CD4-positive, alpha-beta T cell treated with Interleukin-2 at 100 ng/mL for 4 hours (primary cell): ENCODE results near the gene LRSAM1.

Experiments used
- DNase-seq: peaks from one replicate; pipeline ENCODE4 v3.0.0-alpha.2; 2020; ENCODE audit warnings: low spot score

LRSAM1 gene

DNA sequence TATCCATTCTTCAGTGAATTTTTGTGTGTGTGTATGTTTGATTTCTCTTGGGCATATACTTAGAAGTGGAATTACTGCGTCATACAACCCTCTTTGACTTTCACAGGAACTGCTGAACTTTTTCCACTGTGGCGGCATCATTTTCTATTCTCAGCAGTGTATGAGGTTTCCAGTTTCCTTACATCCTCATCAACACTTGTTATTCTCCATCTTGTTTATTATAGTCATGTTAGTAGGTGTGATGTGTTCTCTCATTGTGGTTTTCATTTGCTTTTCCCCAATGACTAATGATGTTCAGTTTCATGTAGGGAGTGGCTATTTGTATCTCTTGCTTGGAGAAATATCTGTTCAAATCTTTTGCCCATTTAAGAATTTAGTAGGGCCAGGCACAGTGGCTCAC, 24.6 kb upstream of the LRSAM1 start:
- DNase-seq = peak; percentile 39

DNA sequence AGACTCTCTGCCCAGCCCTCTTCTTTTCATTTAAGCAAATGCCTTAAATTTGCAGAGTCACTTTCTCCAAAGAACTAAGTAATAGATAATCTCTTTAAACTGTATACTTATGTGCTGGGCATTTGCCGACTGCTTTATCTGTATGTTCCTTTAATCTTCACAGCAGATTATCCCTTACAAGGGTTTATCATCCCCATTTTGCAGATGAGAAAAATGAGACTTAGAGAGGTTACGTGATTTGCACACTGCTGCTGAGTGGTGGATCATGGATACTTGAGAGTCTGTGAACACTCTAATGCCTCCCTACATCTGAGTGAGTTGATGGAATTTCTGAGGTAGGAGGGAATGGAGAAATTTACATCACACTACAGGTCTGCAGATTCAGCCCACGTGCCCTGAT, 23.0 kb upstream of the LRSAM1 start:
- DNase-seq = no peak

DNA sequence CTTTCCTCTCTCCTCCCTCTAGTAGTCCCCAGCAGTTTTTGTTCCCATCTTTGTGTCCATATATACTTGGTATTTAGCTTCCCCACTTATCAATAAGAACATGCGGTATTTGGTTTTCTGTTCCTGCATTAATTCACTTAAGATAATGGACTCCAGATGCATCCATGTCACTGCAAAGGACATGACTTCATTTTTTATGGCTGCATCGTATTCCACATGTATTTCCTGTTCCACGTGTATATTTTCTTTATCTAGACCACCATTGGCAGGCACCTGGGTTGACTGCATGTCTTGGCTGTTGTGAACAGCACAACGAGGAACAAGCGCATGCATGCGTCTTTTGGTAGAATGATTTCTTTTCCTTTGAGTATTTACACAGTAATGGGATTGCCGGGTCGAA, 20.9 kb upstream of the LRSAM1 start:
- no peak for DNase-seq

DNA sequence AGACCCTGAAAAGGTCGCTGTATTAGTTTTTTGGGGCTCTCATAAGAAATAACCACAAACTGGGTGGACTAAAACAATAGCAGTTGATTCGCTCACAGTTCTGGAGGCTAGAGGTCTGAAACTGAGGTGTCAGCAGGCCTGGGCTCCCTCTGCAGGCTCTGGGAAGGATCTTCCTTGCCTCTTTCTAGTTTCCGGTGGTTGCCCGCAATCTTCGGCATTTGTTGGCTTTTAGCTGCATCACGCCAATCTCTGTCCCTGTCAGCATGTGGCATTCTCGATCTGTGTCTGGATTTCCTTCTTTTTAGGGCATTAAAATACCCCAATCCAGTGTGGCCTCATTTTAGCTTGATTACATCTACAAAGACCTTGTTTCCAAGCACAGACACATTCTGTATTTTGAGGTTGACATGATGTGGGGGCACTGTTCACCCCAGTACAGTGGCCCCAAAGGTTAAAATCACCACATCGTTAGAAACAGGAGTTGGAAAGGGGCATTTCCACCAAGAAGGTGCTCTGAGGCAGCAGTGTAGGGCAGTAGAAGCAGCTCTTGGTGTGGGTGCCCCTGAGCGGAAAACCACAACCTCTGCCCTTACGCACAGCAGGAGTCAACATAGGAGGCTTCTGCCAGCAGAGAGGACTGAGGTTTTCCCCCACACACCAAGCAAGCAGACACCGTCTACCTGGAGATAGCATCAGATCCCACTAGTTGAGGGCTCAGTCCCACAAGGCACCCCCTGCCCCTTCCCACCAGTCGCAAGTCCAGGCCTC, 13.6 kb upstream of the LRSAM1 start:
- DNase-seq = peak; percentile 31

DNA sequence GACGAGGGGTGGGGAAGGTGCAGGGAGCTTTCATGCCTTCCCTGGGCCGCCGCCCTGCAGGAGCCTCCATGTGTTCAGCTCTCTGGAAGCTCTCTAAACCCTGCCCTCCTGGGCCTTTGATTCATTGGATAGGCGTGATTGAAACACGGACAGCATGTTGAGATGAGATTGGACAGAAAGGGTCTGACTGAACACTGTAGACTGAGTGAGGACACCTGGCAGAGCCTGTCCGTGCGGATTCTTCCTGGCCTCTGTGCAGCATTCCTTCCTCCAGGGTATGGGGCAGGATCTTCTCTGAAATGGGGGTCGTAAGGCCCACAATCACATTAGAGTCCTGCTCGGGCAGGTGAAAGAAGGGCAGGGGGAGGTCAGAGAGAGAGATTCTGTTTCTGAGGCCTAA, 12.9 kb upstream of the LRSAM1 start:
- DNase-seq = no peak

DNA sequence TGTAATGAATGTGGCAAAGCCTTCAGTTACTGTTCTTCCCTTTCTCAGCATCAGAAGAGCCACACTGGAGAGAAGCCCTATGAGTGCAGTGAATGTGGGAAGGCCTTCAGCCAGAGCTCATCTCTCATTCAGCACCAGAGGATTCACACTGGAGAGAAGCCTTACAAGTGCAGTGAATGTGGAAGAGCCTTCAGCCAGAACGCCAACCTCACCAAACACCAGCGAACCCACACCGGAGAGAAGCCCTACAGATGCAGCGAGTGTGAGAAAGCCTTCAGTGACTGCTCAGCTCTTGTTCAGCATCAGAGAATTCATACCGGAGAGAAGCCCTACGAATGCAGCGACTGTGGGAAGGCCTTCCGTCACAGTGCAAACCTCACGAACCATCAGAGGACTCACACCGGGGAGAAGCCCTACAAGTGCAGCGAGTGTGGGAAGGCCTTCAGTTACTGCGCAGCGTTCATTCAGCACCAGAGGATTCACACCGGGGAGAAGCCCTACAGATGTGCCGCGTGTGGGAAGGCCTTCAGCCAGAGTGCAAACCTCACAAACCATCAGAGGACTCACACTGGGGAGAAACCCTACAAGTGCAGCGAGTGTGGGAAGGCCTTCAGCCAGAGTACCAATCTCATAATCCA, 6.9 kb upstream of the LRSAM1 start:
- DNase-seq = no peak

DNA sequence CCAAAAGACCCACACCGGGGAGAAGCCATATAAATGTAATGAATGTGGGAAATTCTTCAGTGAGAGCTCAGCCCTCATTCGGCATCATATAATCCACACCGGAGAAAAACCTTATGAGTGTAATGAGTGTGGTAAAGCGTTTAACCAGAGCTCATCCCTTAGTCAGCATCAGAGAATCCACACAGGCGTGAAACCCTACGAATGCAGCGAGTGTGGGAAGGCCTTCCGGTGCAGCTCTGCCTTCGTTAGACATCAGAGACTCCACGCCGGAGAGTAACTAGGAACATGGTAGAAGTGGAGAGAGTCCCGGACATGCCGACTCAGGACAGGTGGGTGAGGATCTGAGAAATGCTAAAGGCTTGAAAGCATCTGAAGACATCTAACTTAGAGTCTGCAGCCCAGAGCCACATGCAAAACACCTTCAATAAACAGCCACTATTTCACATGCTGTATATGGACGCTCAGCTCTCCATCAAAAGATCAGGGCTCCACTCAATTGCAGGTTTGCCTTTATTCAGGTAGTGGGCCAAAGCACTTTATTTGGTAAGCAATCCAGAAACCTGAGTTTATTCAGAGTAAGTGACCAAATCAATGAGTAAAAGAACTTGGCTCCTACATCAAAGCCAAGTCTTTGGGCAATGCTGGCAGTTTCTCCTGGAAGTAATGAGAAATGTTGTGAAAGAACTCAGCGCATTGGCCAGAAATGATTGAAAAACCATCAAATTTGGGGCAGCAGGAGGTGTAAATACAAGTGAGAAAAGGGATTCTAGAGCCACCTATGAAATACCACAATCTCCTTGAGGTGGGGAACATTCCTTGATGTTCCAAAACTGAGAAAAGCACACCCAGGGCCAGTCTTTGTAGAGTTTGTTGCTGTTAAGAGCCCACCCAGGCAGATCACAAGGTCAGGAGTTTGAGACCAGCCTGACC, 6.1 kb upstream of the LRSAM1 start:
- no peak for DNase-seq

DNA sequence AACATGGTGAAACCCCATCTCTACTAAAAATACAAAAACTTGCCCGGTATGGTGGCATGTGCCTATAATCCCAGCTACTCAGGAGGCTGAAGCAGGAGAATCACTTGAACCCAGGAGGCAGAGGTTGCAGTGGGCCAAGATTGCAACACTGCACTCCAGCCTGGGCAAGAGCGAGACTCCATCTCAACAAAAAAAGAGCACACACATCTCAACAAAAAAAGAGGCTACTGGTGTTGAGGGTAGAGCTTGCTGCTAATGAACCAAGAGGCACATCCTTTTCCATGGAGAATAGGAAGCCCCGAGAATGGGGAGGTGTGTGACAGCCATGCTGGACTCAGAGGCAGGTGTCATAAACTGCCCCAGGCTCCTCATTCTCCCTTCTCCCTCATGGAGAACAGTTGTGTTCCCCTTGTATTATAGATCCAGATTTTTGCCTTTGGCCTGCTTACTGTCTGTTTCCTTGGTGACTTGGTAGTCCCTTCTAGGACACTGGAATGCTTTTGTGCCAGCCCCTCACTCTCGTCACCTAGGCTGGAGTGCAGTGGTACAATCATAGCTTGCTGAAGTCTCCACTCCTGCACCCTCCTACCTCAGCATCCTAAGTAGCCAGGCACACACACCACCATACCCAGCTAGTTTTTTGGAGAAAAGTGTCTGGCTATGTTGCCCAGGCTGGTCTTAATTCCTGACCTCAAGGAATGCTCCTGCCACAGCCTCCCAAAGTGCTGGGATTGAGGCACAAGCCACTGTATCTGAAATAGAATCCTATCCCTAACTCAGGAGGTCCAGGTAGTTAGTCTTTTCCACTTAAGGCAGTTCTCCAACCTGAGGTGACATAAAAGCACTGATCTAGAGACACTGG, 5.2 kb upstream of the LRSAM1 start:
- no peak for DNase-seq

DNA sequence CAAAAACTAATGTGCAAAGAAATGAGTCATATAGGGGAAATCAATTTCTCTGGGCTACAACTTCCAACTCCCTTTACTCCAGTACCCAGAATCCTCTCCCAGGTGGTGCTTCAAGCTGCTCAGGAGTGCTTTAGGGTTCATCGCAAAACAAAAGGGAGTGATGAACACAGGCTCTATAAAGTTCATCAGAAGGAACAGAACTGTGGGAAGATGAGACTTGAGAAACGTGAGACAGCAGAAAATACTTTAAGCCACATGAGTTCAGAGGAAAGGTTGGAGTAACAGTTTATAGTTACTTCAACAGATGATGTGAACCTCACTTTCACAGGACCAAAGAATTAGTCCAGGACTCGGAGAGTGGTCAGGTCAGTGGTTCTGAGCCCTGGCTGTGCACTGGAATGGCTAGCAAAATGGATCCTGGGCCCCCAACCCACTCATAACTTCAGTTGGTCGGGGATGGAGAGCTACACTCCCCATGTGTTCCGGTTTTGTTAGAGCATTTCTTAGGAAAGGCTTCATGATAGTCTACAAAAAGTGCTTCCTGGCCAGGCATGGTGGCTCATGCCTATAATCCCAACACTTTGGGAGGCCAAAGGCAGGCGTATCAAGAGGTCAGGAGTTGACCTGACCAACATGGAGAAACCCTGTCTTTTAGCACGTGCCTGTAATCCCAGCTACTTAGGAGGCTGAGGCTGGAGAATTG, 4.4 kb upstream of the LRSAM1 start:
- DNase-seq = no peak

DNA sequence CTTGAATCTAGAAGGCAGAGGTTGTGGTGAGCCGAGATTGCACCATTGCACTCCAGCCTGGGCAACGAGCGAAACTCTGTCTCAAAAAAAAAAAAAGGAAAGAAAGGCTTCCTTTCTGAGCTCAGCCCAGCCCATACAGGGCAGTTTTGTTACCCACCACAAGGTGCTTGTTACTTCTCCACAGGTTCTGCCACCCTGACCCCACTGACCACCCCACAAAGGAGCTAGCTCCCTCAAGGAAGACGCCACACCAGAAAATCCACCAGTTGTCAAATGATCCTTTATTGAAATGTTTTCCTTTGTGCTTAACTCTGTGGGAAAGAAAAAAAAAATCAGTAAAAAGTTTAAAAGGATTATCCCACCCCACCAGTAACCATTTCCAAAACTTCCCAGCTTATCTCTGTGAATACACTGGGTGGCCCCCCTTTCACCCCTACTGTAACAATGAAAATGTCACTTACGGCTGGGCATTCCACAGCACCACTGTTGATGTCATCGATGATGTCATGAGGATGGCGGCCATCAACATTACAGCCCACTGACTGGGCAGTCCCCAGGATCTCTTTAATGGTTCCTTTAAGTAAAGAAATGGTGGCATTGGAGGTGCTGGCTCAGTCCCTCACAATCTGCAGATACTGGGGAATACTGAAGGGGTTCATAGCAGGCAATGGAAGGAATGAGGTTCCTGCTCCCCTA, 3.7 kb upstream of the LRSAM1 start:
- no peak for DNase-seq

DNA sequence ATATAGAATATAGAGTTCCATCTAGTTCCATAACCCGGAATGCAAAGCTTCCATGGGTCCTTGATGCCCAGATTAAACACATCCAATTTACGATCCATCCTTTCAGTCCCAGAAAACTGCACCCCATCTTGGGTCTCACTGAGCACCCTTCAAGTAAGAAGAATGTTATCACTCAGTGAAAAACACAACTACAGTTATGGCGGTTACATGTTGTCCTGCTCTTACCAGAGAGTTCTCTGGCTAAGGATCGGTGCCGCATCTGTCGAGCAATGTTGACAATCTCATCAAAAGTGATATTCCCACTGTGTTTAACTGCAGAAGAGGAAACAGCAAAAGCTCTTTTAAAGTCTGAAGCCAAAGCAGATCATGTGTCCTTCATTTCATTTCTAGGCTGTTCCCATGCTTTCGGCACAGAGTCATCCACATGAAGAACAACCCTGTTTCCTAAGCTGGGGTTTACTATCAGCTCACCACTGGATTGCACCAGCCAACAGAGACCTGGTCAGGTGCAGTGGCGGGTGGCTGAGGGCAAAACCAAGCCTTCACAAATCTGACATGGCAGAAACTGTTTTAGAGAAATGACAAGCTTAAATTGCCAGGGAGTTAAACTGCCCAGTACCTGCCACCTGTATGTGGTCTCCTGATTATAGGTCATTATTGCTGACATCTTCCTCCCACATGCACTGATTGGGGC, 3.1 kb upstream of the LRSAM1 start:
- no peak for DNase-seq

DNA sequence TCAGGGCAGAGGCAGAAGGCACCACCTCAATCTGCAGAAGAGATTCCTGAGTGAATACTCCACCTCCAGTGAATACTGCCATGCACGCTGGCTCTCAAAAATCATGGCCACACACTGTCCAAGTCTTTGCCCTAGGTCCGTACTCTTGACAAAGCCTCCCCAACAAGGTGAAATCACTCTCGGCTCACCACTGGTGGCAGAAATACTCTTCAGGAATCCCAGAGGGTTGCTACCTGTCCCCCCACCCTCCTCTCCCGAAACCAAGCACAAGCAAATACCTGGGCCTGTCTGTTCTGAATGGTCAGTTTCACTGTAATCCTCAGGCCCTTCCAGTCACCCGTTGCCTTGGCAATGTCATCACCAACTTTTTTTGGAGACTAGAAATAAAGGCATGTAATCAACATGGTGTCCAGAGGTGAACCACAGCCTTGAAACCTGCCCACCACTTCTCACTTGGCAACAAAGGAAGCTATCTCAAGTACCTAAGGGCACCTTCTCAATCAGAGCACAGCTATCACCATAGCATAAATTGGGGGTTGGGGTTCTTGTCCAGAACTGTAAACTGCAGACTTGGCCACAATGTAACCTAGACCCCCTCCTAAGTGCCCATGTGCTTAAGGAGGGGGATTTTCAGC, 1.9 kb upstream of the LRSAM1 start:
- DNase-seq = no peak

DNA sequence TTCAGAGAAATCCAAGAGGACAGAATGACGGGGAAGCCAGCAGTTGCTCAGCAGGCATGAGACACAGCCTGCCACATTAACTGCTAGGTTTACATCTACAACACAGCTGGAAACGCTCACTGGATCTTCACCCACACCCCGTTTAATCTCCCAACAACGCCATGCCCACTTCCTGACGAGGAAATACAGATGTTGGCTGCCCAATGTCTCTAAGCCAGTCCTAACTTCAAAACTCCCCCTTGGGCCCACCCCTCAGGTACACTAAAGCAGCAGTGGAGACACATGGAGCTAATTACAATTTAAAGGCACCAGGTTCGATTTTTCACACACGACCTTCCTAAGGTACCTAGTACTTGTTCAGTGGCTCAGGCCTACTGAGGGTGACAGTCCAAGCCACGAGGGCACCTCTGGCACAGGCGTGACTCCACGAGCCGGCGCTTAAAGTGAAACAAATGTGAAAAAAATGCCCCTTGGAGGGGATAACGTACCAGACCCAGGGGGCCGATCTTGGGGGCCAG, 1.0 kb upstream of the LRSAM1 start:
- DNase-seq = no peak

DNA sequence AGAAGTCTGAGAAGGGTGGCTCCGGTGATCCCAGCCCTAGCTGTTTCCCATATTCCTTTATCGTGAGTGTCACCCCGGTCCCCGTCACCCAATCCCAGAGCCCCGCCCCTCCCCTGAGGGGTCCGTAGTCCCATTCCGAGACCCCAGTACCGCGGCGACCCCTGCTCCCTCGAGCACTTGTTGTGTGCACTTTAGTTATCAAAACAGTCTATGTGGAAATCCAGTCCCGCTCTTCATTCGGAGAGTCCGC, 223 bp downstream of the LRSAM1 start:
- DNase-seq = no peak

DNA sequence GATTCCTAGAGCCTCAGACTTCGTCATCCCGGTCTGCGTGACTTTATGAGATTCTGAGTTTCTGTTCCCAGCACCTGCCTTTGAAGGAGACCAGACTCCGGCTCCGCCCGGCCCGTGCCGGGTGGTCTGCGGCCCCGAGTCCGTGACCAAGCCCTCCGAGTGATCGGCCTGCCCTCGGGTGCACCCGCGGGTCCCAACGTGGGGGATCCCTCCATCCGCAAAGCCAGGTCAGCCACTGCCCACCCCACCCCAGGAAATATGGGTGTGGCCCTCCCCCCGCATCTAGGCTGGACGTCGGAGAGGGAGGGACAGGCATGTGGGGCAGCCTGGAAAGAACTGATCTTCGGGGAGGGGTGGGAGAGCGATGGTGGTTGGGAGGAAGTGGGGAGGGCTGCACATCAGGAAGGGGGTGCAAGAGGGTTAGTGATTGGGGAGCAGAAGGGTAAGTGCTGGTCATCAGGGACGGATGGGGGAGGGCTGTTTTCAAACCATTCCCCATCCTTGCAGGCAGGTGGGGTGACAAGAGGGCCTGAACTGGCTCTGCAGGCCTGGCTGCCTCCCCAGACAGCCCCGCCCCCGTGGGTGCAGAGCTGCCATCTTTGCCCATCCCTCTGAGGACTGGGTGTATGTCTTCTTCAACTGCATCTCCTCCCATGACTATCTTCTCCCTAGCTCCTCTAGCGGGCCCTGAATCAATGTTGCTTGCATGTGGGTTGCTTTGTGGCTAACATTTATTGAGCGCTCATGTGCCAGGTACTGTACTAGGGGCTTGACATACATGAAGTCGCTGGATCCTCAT, 747 bp downstream of the LRSAM1 start:
- peak; percentile 44 for DNase-seq

DNA sequence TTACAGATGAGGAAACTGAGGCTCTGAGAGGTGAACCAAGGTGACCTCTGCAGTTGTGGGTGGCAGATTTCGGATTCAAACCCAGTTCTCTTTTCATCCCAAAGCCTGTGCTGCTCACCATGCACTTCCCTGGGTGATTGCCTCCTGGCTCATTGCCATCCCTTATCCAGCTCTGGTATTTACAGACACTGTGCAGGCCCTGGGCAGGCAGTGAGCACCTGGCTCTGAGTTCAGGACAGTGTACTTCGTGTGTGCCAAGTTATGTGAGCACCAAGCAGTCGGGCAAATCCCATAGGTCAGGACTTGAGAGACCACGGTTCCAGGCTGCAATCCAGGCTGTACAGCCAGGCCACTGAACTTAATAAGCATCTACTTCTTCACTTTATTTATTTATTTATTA, 1.4 kb downstream of the LRSAM1 start:
- DNase-seq = no peak

DNA sequence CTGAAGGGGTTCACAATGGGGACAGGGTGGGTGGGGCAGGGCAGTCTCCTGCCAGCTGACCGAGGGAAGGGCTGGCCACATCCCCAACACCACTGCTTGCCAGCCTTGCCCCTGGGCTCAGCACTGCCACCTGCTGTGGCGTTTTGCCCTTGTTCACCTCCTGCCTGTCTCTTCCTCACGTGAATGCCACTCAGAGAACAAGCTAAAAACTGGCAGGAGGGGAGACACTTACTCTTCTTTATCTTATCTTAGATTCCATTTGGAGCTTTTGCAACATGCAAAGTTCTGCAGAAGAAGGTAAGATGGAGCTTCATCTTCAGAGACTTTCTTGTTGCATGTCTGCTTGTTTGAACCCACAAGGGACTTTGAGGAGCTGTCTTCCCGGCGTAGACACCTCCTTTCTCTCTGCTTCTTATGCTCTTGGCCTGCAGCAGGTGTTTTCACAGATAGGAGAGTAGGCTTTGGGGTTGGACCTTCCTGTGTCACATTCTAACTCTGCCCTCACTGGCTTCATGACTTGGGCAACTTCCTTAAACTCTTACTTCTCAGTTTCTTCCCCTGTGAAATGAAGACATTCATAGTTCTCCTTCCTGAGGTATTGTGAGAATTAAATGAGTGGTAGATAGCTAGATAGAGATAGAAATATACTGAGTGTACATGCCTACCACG, 4.1 kb downstream of the LRSAM1 start:
- DNase-seq = peak; percentile 26

DNA sequence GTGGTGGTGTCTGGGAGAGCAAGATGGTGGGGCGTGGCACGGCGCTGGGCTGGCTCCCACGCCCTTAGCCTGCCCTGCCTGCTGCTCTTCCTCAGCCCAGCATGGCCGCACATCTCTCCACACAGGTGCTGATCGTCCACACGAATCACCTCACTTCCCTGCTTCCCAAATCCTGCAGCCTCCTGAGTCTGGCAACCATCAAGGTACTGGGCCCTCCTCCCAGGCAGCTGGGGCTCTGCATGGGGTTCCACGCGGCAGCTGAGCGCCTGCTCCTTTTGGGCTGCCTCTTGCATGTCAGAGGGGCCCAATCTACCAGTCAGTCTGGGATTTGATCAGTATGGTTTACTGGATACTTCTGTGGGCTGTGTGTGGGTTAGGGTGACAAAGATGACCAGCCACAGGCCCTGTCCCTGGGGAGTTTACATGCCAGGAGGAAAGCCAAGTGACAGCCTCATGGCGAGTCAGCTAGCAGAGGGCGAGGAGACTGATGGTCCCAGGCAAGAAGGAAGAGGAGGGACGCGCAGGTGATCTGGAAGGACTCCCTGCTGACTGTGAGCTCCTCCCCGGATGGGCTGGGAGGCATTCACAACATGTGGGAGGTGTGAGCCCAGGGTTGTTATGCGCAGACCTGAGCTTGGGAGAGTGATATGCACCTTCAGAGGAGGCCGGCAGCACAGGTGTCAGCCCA, 6.0 kb downstream of the LRSAM1 start:
- no peak for DNase-seq
